NCI-H69 (cell line): ENCODE measurements around the gene HNRNPA3.

Experiments
- DNase-seq: peaks from one replicate; lab custom pipeline; 2025; lab: John Stamatoyannopoulos, UW

HNRNPA3 gene

DNA sequence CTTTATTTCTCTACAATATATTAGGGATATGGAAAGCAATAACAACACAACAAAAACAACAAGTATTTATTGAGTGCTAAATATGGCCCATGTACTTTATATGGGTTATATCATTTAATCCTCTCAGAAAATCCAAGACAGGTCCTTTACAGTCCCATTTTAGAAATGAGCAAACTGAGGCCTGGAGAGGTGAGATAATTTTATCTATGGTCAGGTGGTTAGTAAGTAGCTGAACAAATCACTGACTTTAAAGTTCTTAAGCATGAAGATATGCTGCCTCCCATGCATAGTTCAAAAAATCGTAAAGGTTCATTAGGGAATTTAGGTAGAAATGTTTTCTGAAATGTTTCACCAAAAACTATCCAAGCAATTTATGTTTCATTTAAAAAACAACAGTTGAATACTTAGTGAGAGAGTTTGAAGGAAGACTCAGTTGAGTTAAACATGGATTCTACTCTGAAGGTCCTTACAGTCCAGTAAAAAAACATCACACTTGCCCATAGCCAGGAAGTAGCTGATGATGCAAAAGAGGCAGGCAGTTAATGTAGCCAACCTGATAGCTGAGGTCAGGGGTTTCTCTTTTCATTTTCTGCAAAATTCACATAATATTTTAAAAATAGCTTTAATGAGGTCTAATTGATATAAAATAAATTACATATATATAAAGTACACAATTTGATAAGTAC lies 59.5 kb downstream of the HNRNPA3 start:
- DNase-seq = no peak

GRCh38 chr2:177272765-177273164 lies 60.2 kb downstream of the HNRNPA3 start:
- DNase-seq = no peak

- DNase-seq = no peak
These were observed 60.8 kb downstream of the HNRNPA3 start for GRCh38 chr2:177273408-177273807.
